ENCODE measurements around the gene JAML. TPM values are rescaled to one million over a fixed set of nuclear protein-coding genes. Genes with fewer than 3 reads are reported as not detected.

The JAML gene
- total RNA-seq, 1 donor from 2014 or later = 17.2 TPM

DNA sequence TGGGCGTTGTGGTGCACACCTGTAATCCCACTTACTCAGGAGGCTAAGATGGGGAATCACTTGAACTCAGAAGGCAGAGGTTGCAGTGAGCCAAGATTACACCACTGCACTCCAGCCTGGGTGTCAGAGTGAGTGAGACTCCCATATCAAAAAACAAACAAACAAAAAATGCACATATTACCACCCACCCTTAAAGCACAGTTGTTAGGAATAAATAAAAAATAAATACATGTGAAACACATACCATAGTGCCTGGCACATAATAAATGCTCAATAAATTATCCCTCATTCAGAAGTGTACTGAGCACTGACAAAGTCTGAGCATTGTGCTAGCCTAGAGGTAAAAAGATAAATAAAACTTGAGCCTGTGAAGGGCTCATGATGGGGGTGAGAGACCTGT lies 9.0 kb upstream of the JAML start:
- H3K9me3 ChIP-seq = no peaks in the 10 kb centered on the region
- H3K4me1 ChIP-seq = no peaks in the 10 kb centered on the region
- DNase-seq (ENCODE audit: extremely low spot score in 2 of 2) = no peak
- H3K4me3 ChIP-seq = no peak overlapping the region
- intact Hi-C loops (cut with DNase I) = no loop called here
- TF ChIP-seq POLR2A (IDR thresholded peaks at IDR 0.05) = no peak
- no peak for TF ChIP-seq POLR2AphosphoS5 (IDR thresholded peaks at IDR 0.05; ENCODE audit: insufficient read depth in 1 of 2, low read depth in 1 of 2)
- TF ChIP-seq, protein P1, sequence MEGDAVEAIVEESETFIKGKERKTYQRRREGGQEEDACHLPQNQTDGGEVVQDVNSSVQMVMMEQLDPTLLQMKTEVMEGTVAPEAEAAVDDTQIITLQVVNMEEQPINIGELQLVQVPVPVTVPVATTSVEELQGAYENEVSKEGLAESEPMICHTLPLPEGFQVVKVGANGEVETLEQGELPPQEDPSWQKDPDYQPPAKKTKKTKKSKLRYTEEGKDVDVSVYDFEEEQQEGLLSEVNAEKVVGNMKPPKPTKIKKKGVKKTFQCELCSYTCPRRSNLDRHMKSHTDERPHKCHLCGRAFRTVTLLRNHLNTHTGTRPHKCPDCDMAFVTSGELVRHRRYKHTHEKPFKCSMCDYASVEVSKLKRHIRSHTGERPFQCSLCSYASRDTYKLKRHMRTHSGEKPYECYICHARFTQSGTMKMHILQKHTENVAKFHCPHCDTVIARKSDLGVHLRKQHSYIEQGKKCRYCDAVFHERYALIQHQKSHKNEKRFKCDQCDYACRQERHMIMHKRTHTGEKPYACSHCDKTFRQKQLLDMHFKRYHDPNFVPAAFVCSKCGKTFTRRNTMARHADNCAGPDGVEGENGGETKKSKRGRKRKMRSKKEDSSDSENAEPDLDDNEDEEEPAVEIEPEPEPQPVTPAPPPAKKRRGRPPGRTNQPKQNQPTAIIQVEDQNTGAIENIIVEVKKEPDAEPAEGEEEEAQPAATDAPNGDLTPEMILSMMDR (IDR thresholded peaks at IDR 0.05) = no peak
- no peaks in the 10 kb centered on the region for H3K27me3 ChIP-seq
- no peak overlapping the region for H3K27ac ChIP-seq
- no peaks in the 10 kb centered on the region for H3K36me3 ChIP-seq

DNA sequence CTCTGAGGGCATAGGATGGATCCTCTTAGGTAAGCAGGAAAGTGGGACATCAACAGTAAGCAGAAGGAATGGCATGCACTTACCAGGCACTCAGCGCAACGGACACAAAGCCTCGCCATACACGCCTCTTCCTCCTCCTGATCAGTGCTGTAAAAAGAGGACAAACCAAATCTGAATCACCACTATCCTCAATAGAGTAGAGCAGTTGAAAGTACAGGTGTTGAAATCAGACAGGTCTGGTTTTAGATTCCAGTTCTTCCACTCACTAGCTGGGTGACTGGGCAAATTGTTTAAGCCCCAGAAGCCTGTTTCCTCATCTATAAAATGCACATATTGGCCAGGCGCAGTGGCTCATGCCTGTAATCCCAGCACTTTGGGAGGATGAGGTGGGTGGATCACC lies 8.6 kb upstream of the JAML start:
- TF ChIP-seq POLR2AphosphoS5 (IDR thresholded peaks at IDR 0.05; ENCODE audit: insufficient read depth in 1 of 2, low read depth in 1 of 2) = peak in 1 of 2 donors; percentile 18
- no peak for TF ChIP-seq POLR2A (IDR thresholded peaks at IDR 0.05)
- Histone ChIP-seq H3K27ac (no peak overlapping the region), H3K4me3 (no peak overlapping the region), H3K9me3 (no peaks in the 10 kb centered on the region), H3K27me3 (no peaks in the 10 kb centered on the region), H3K36me3 (no peaks in the 10 kb centered on the region), H3K4me1 (no peaks in the 10 kb centered on the region)
- intact Hi-C loops (cut with DNase I) = no loop called here
- DNase-seq (ENCODE audit: extremely low spot score in 2 of 2) = no peak

DNA sequence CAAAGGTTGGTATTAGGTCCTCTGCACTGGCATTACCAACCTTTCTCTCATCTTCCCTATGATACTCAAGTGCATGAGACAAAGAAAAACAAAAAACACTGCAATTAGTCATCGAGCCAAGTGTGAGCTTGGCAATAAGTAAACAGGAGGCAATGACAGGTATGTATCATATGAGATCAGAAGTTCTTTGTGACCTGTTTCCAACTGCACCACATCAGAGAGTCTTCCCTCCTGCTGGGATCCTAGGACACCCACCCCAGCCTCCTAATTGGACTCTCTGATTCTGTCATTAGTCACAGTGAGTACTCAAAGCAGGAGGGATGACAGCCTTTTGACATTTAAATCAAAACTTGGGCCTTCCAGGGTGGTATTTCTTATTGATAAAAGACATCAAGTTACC lies 7.8 kb upstream of the JAML start:
- intact Hi-C loops (cut with DNase I) = no loop called here
- Histone ChIP-seq H3K27ac (no peak overlapping the region), H3K4me1 (no peaks in the 10 kb centered on the region), H3K9me3 (no peaks in the 10 kb centered on the region), H3K27me3 (no peaks in the 10 kb centered on the region), H3K4me3 (no peak overlapping the region), H3K36me3 (no peaks in the 10 kb centered on the region)
- TF ChIP-seq, protein P1 (IDR thresholded peaks at IDR 0.05) = no peak
- TF ChIP-seq POLR2A (IDR thresholded peaks at IDR 0.05) (no peak), POLR2AphosphoS5 (IDR thresholded peaks at IDR 0.05; ENCODE audit: insufficient read depth in 1 of 2, low read depth in 1 of 2) (no peak)
- no peak for DNase-seq (ENCODE audit: extremely low spot score in 2 of 2)

DNA sequence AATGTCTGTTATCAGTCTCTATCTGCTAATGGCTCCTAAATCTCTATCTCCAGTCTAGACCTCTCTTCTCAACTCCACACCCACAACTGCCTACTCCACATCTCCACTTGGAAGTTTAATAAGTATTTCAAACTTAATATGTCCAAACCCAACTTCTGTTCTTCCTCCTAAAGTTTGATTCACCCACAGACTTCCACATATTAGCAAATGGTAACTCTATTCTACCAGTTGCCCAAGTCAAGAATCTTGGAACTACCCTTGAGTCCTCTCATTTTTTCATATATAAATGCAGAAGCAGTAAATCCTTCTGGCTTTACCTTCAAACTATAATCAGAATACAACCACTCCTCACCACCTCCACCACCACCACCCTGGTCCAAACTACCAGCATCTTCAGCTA lies 6.7 kb upstream of the JAML start:
- Histone ChIP-seq H3K27ac (no peak overlapping the region), H3K27me3 (no peaks in the 10 kb centered on the region), H3K9me3 (no peaks in the 10 kb centered on the region), H3K4me1 (peaks cover 3% of the 10 kb centered on the region), H3K4me3 (no peak overlapping the region), H3K36me3 (no peaks in the 10 kb centered on the region)
- no peak for DNase-seq (ENCODE audit: extremely low spot score in 2 of 2)
- intact Hi-C loops (cut with DNase I) = no loop called here
- TF ChIP-seq POLR2AphosphoS5 (IDR thresholded peaks at IDR 0.05; ENCODE audit: insufficient read depth in 1 of 2, low read depth in 1 of 2) (no peak), POLR2A (IDR thresholded peaks at IDR 0.05) (no peak)
- TF ChIP-seq, protein P1 (IDR thresholded peaks at IDR 0.05) = no peak

DNA sequence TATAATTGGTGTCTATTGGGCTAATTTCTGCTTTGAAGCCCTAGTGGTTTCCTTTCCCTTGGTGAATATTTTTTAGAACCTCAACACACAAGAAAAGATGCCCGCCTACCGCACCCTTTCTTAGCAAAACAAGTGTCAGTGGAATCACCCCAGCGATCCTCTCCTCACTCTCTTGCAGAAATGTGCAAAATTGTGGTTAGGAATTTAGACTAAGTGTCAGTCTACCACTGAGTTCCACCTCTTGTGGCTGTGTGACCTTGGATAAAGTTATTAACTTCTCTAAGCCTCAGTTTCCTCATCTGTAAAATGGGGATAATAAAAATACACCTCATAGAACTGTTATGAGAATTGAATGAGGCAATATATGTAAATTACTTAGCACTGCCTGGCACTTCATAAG lies 5.3 kb upstream of the JAML start:
- no peak for TF ChIP-seq POLR2A (IDR thresholded peaks at IDR 0.05)
- TF ChIP-seq POLR2AphosphoS5 (IDR thresholded peaks at IDR 0.05; ENCODE audit: insufficient read depth in 1 of 2, low read depth in 1 of 2) = no peak
- TF ChIP-seq, protein P1 (IDR thresholded peaks at IDR 0.05) = no peak
- Histone ChIP-seq H3K27ac (no peak overlapping the region), H3K4me1 (peaks cover 8% of the 10 kb centered on the region), H3K9me3 (no peaks in the 10 kb centered on the region), H3K27me3 (no peaks in the 10 kb centered on the region), H3K36me3 (no peaks in the 10 kb centered on the region), H3K4me3 (no peak overlapping the region)
- intact Hi-C loops (cut with DNase I) = no loop called here
- no peak for DNase-seq (ENCODE audit: extremely low spot score in 2 of 2)

Measured in vagina (tissue), 2 donors.